ENCODE measurements around the gene RPL28.

GRCh38 chr19:55447421-55448174 is 61.9 kb downstream of the RPL28 start:
- no peak for TF ChIP-seq CTCF (IDR thresholded peaks at IDR 0.05; ENCODE audit: borderline replicate concordance, extremely low read depth, low read length, poor library complexity, severe bottlenecking)
- TF ChIP-seq EZH2 (IDR thresholded peaks at IDR 0.05; ENCODE audit: borderline replicate concordance, low read depth, low read length, severe bottlenecking), result no peak
